Inflammatory macrophage (primary cell): Measurements from ENCODE around the gene NDUFV2.
A peak's percentile ranks its signal among the peaks of the same experiment; 100 is the strongest.

Experiments used
- DNase-seq, 2 donors: peaks; one replicate each; pipeline ENCODE4 v3.0.0-alpha.2; 2020 to 2022

NDUFV2 gene

DNA sequence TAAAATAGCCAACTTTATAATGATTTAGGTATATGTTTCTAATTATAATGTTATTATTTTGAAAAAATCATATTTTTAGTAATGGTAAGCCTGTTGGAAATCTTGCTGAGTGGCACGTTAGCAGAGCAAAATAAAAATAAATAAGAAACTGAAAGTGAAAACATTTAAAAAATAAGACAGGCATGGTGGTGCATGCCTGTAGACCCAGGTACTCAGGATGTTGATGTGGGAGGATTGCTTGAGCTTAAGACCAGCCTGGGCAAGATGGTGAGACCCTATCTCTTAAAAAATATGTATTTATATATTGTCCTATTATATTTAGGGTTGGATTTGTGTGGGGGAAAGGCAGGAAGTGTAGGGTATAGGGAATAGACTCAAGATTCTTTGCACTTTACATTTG, 18.3 kb downstream of the NDUFV2 start:
- no peak for DNase-seq

DNA sequence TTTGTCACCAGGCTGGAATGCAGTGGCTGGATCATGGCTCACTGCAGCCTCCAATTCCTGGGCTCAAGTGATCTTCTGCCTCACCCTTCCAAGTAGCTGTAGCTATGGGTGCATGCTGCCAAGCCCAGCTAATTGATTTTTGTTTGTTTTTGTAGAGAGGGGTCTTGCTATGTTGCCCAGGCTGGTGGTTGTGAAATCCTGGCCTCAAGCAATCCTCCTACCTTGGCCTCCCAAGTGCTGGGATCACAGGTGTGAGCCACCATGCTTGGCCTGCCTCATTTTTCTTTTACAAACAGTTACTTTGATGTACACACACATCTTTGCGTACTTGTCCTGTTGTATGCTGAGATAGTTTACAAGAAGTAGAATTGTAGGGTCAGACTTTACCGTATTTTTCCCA, 21.0 kb downstream of the NDUFV2 start:
- DNase-seq = no peak

DNA sequence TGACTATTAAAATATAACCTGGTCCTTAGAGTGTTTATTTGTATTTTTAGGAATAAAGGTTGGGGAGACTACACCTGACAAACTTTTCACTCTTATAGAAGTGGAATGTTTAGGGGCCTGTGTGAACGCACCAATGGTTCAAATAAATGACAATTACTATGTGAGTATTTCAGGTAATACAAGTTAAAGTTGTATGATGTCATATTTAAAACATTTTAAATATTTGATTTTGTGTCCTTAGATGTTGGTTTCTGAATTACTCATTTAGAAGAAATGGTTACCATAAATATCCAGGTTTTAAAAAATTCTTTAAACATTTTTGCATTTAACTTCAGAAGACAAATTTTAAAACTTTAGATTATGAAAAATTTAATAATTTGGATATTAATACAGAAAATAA, 22.3 kb downstream of the NDUFV2 start:
- no peak for DNase-seq

DNA sequence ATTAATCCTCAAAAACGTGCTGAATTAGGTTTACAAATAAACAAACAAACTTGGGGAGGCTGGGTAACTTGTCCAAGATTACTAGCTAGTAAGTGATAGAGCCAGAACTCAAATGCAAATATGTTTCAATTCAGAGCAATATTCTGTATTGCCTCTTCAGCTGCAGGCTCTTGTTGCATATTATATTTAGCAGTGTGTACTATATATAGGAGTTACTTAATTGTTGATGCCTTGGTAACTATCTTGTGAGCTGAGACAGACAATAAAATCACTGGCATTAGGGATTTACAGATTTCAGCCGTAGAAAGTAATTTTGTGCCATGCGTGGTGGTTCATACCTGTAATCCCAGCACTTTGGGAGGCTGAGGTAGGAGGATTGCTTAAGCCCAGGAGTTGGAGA, 23.8 kb downstream of the NDUFV2 start:
- no peak for DNase-seq

DNA sequence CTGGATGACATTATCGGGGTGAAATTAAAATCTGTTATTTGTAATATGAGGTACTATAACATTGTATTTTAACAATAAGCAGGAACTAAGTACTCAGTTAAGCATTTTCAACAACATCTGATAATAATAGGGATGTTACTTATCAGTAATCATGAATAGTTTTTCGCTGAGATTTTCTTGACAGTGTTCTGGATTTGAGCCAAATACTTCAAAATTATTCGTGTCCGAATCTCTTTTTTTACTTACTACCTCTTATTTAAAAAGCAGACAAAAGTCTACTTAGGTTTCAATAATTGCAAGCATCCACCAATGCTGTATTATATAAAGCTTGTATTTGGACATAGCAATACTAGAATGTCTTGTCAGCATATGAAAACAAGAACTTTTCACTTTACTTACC, 27.7 kb downstream of the NDUFV2 start:
- no peak for DNase-seq

DNA sequence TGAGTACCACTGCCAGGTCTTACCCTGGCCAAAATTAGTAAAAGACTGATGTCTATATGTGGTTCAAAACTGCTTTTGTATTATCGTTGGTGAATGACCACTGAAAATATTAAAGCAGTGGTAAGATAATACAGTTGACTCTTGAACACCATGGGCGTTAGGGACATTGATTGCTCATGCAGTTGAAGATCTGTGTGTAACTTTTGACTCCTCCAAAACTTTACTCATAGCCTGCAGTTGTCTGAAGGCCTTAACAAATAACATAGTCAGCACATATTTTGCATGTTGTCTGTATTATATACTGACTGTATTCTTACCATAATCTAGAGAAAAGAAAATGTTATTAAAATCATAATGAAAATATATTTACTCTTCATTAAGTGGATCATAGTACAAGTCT, 28.3 kb downstream of the NDUFV2 start:
- no peak for DNase-seq

DNA sequence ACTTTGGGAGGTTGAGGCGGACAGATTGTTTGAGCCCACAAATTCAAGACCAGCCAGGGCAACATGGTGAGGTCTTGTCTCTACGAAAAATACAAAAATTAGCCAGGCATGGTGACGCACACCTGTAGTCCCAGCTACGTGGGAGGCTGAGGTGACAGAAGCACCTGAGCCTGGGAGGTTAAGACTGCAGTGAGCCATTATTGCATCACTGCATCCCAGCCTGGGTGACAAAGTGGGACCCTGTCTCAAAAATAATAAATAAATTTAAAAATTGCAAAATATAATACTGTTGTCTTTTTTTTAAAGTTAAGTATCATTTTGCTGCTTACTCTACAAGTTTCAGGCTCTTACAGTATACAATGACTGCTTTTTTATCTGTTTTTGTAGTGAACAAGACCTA, 30.1 kb downstream of the NDUFV2 start:
- no peak for DNase-seq

DNA sequence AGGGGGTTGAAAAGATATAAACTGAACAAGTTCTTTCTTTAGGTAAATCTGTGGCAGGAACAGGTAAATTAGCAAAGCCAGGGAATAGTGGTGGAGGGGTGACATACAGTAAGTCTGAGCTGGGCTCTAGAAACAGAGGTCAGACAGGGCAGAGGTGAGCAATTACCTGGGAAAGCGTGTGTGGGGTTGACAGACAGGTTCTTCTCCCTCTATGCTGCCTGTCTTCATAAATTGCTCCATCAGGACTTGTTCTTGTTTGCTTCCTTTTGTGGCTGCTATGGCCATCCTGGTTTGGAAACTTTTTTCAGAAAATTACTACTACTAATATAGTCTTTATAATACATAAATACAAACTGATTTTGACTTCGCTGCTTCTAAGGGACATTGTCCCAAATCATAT, 30.7 kb downstream of the NDUFV2 start:
- DNase-seq = no peak

DNA sequence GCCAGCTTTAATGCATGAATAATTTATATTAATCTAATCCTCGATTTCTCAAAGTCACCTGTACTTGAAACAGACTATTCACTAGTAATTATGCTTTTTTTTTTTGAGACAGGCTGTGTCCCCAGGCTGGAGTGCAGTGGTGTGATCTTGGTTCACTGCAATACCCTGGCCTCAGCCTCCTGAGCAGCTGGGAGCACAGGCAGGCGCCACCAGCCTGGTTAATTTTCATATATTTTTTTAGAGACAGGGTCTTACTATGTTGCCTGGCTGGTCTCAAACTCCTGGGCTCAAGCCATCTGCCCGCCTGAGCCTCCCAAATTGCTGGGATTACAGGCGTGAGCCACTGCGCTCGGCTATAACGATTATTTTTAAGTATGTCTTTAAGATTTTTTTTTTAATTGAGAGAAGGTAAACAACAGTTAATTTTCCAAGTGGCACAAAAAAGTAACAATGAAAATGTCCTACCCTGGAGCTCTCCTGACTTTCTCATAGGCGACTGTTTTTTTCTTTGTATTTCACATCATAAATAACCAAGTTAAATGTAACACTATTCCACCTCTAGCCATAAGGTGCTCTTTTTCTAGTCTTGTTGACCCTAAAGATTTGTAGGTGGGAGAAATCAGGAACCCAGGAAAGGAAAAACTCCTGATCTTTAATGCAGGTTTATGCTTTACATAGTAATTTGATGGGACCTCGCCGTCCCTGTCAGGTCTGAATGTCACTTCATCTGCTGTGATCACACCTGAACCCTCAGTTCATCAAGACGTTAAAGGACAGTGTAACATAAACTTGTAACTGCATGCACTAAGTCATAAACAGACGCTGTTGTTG, 32.8 kb downstream of the NDUFV2 start:
- DNase-seq = no peak

DNA sequence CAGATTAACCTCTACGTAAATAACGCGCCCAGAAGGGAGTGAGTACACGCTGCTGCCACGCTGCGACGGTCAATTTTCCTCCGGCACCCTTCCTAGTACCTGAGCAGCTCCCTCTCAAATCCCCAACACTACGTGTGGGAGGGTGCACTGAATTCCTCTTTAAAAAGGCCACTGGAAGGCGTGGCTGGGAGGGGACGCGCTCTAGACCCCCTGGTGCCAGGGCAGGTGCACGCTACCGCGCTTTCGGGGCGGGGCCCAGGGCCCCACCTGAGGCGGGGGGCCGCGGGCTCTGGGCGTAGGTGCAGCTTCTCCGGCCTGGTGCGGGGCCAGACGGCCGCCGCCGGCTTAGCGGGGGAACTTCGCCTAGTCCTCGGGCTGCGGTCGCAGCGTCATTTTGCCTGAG, 33.4 kb downstream of the NDUFV2 start:
- DNase-seq = no peak

DNA sequence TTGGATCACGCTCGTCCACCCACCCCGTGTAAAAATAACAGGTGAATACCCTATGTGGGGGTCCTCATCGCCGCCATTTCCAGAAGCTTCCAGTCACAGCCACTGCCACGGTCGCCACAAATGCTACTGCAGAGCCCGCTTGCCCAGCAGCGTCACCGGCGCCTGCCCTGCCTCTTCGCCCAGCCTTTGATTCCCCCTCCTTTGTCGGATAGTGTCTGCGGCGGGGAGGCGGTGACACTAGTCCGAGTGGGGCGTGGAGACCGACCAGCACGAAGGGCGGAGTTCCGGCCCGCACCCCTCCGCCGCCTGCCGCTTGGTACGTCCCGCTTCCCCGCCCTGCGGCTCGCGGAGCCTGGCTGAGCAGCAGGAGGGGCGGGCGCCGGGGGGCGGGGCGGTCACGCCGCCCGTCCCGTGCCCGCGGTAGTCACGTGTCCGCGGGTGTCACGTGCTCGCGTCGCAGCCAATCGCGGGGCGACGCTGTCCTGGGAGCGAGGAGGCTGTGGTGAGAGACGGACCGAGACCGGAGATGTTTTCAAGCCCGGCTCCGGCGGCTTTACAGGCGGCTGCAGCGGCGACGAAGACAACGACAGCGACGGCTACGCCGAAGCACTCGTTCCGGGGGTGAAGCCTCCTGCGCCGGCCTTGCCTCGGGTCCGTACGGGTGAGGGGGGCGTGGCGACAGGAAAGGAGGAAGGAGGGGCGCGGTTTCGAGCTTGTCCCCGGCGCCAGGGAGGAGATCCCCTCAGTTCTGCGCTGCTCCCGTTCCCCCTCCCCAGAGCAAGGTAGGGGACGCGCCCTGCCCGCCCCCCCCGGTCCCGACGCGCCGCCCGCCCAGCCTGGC, 34.0 kb downstream of the NDUFV2 start, which contains the start of gene ANKRD12:
TSS of gene ANKRD12 (plus strand) at position 467 of the 841 bp plus-strand sequence. CDS start 45,652 bp downstream, outside the sequence.
- DNase-seq = peak; percentile 98 to 99

DNA sequence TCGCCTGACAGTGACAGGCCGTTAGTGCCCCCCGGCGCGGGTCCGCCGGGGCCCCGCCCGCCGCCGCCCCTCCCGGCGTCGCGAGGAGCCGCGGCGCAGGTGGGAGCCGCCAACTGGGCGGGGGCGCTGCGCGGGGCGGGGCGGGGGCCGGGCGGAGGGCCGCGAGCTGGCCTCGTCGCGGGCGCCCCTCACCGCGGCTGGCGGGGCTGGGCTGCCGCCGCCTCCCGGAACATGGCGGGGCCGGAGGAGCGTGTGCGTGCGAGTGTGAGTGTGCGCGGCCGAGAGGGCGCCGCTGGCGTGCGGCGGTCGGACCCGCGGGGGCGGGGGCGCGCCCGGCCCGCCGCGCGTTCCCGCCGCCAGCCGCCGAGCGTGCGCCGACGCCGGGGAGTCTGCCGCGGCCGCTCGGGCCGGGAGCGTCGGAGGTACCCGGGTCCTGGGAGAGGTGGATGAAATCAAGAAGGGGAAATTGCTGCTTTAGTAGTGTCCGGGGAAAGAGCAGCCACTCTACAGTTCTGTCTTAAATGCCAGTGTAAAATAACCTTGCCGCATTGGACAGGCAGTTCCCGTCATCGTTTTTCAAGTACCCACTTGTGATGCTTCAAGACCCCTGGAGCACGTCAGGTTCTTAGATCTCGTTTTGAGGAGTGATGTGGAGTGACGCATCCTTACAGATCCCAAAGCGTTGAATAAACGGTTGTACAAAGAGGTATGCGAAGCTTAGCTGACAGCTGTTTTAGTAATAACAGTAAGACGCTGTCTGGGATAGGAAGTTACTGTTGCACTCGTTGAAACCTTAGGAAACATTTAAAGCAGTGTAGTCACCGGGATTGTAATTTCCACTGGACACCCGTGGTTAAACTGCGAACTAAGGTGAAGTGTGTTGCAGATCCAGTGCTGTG, 34.9 kb downstream of the NDUFV2 start:
- DNase-seq = peak; percentile 61 to 86

DNA sequence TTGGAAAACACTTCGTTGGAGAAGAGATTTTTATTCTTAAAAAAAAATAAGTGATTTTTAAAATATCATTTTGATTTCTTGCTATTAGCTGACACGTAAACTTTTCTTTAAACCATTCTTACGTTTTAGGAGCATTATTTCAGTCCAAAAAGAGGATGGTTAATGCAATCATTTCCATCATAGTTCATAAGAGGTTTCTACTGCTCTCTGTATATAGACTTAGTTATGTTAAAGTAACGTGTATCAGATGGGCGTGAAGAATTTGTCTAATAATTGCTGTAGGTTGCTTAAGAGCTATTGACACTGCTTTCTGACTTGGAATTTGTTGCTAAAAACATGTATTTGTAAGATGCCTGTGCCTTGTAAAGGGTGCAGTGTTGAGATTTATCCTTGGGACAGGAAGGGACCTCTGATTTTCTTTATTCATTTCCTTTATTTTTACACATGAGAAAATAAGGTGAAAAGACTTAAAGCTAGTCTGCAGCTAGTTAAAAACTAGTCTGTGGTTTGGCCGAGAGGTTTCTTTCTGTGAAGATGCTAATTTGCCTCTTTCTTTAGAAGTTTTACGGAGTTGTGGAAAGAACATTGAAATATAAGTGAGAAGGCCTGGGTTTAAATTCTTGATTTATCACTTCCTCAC, 37.0 kb downstream of the NDUFV2 start:
- no peak for DNase-seq

DNA sequence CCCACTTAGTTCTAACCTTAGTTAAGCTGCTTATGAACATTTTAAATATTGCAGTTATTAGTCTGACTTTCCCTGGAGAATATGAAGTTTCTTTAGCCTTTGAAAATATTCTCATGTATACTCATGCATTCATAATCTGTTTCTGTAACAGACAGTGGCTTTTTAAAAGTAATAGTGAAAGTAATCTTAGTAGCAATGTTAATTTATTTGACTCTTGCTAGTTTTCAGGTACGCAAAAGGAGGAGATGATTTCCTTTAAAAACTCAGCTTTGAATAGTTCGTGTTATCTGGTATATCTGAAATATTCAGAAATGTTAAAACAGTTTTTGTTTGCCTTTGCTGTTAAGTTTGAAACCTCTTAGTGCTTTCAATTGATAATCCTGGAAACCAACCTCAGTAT, 37.9 kb downstream of the NDUFV2 start:
- no peak for DNase-seq

DNA sequence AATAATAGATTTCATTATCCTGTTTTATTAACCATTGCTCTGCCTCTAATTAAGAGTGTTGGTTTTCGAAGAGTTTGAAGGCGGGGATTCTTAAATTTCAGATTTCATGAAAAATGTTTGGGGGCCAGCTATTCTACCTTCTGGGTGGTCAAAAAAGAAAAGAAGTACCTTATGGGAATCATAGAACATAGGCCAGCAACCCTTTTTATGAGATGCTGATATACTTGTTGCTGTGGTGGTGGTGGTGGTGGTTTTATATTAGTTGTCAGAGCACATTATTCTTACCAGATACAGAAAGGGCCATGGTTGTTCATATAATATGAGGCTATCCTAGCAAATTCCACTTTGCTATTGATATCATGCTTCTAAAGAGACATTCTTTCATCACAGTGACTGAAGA, 38.5 kb downstream of the NDUFV2 start:
- no peak for DNase-seq

DNA sequence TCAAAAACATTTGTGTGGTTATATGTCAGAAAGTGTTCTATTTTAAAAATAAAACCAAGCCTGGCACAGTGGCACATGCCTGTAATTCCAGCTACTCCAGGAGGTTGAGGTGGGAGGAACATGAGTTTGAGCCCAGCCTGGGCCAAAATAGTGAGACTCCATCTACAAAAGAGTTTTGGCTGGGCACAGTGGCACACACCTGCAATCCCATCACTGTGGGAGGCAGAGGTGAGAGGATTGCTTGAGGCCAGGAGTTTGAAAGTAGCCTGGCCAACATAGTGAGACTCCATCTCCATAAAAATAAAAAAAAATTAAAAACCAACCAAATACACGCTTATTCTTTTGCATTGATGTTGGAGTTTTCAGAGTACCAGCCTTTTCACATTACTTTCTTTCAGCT, 43.7 kb downstream of the NDUFV2 start:
- DNase-seq = no peak

DNA sequence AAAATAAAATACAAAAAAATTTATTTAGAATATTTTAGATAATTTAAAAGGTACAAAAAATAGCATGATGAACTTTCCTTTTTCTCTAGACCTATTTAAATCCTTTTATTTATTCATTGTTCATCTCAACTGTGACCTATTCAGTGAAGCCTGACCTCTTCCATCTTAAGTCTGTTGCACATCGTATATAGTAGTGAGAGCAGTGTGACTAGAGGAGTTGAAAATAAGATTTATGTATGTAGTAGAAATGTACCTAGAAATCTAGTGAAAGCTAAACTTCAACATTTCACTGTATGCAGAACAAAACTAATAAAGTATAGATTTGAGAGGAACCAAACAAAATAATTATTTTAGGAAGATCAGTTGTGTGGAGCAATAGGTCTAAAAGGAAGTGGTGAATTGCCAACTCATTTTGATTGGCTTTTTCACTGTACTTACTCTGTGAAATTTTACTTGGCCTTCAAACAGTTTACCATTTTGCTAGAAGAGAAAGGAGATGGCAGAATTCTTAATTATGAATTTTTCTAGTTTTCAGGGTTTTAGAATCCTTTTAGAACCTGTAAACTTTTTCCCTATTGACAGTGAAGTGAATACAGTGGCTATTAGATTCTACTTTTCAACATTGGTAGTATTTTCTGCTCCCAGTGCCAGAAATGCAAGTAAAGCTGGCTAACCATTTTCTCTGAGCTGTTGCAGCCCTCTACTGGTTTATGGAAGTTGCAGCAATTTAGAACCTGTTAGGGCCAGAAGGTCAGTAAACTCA, 45.1 kb downstream of the NDUFV2 start:
- peak; percentile 64 to 75 for DNase-seq

DNA sequence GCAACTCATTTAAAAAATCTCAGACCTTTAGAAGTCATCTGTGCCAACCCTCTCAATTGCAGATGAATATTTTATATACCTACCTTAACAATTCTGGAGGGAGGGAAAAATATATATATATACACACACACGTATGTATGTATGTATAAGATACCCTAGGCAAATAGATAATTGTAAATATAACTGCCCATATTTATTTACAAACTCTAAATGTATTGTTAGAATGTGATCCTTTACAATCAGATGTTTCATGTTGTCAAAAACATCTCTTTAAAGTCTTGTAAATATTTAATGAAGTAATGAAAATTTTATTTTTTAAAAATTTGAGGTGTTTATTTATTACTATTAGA, 45.7 kb downstream of the NDUFV2 start:
- DNase-seq = no peak

DNA sequence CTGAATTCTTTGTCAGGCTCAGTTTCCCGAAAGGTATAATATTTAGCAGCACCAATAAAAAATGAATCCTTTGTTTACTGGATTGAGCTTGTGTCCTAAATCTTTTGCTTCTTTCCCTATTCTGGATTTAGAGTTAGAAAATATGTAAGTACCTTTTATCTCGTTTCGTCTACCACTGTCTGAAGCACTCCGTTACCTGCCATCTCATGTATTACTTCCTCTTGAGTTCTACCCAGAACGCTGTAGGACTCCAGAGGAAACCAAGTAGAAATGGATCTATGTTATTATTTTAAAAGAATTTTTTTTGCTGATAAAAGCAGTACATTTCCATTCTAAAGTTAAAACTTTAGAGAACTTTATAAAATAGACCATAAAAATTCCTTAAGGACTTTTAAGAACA, 47.6 kb downstream of the NDUFV2 start:
- DNase-seq = no peak

DNA sequence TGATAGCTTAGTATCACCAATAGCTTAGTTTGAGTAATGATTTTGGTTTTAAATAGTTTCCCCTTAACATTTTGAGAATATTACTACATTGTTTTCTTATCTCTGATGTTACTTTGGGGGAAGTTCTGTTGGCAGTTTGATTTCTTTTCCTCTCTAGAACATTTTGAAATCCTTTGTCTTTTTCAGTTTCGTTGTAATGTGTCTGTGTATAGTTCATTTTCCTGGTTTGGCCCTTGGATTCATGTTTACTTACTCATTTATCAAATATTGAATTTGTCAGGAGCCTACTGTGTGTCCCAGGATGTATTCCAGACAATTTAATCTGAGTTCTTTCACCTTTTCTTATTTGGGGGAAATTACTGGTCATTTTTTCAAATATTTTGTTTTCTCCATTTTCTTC, 50.8 kb downstream of the NDUFV2 start:
- DNase-seq = no peak

DNA sequence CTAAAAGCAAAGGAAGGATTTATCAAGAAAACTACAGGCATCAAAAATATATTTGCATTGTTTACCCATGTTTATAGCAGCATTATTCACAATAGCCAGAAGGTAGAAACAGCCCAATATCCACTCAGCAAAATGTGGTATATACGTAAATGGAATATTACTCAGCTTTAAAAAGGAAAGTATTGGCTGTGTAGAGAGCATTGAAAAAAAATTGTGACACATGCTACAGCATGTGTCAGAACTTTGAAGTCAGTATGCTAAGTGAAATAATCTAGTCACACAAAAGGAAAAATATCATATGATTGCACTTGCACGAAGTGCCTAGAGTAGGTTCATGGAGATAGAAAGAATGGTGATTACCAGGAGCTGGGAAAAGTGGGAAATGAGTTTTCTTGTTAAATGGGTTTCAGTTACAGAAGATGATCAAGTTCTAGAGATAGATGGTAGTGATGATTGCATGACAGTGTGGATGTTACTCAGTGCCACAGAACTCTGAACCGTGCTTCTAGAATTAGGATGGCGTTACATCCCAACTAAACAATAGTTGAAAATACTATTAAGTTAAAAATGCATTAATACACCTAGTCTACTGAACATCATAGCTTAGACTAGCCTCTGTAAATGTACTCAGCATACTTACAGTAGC, 54.2 kb downstream of the NDUFV2 start:
- no peak for DNase-seq
